PC-9 (cell line): ENCODE measurements around the gene NCAPH2.

Experiments used
- CTCF ChIP-seq: fragments of 200-600 bp; sonication (generic); conservative IDR thresholded peaks from 2 replicates; pipeline ENCODE4 v1.6.1; 2017; ENCODE audit warnings: mixed run types, antibody characterized with exemption, mild to moderate bottlenecking, moderate library complexity
- EZH2 ChIP-seq: fragments of 200-600 bp; sonication (generic); IDR thresholded peaks from 2 replicates; pipeline ENCODE4 v1.8.0; 2017; ENCODE audit warnings: antibody characterized with exemption, low read depth

- TF ChIP-seq CTCF (no peak), EZH2 (no peak)
Measured at GRCh38 chr22:50569041-50569459, 61.0 kb downstream of the NCAPH2 start.
